Esophagus muscularis mucosa (tissue), 4 donors: ENCODE measurements around the gene S100A4. TPM values are rescaled to one million over a fixed set of nuclear protein-coding genes. Genes with fewer than 3 reads are reported as not detected.

Experiments used
- DNase-seq: peaks from one replicate; pipeline ENCODE4 v3.0.0-alpha.2; 2017; ENCODE audit errors: extremely low spot score
- H3K27ac ChIP-seq, 4 donors: fragments of 200-600 bp; sonication (generic); replicated peaks in 1 of 4; 1 replicate in 3 of 4; 2 replicates in 1 of 4; pipeline ENCODE4 v1.5.1; 2016 to 2019; ENCODE audit warnings: mild to moderate bottlenecking in 1 of 4
- H3K27me3 ChIP-seq, 4 donors: fragments of 200-600 bp; sonication (generic); one replicate each; pipeline versions ENCODE4 v1.5.1 to v1.6.0; 2016 to 2019
- H3K36me3 ChIP-seq, 4 donors: fragments of 200-600 bp; sonication (generic); one replicate each; pipeline ENCODE4 v1.5.1; 2016 to 2019
- H3K4me1 ChIP-seq, 4 donors: fragments of 200-600 bp; sonication (generic); one replicate each; pipeline ENCODE4 v1.5.1; 2016 to 2019
- H3K4me3 ChIP-seq, 4 donors: fragments of 200-600 bp; sonication (generic); 1 replicate in 2 of 4; 2 replicates in 2 of 4; pipeline ENCODE4 v1.5.1; 2016 to 2019; ENCODE audit warnings: mild to moderate bottlenecking in 4 of 4, moderate library complexity in 1 of 4
- H3K9me3 ChIP-seq, 4 donors: fragments of 200-600 bp; sonication (generic); 1 replicate in 3 of 4; 2 replicates in 1 of 4; pipeline ENCODE4 v1.5.1; 2016 to 2019
- EP300 ChIP-seq: sonication (generic); formaldehyde crosslinking; IDR thresholded peaks from one replicate; pipeline ENCODE4 v1.6.1; 2017; ENCODE audit warnings: antibody characterized with exemption
- POLR2A ChIP-seq: fragments of 450-650 bp; IDR thresholded peaks from one replicate; pipeline ENCODE4 v1.6.1; 2017; ENCODE audit warnings: antibody characterized with exemption, moderate library complexity, mild to moderate bottlenecking, low read depth
- POLR2AphosphoS5 ChIP-seq, 2 donors: sonication (generic); formaldehyde crosslinking; IDR thresholded peaks; one replicate each; pipeline ENCODE4 v1.6.1; 2017; ENCODE audit warnings: antibody characterized with exemption in 2 of 2
- WGBS: methylation state at CpG from one replicate; pipeline ENCODE4 v1.1.5; 2018; 5-methylcytosine and 5-hydroxymethylcytosine counted together
- intact Hi-C: fragments of 100-400 bp; cut with DNase I; formaldehyde crosslinking; loops from one replicate; pipeline ENCODE4 v1.15.1; 2023
- total RNA-seq, 4 donors: library from RNA; depleted of rRNA; stranded (reverse); fragments of >200 nt; gene quantifications; one replicate each; pipeline versions ENCODE4 v1.1.0 to v1.2.1, GENCODE V29; 2016
- TF ChIP-seq, protein P1 (sequence below), 3 experiments: fragments of 200-600 bp in 2 of 3; fragments of 450-650 bp in 1 of 3; sonication (generic) in 2 of 3; IDR thresholded peaks; one replicate each; pipeline ENCODE4 v1.5.1; 2017 to 2019; ENCODE audit warnings: antibody characterized with exemption in 3 of 3, mild to moderate bottlenecking in 2 of 3, moderate library complexity in 1 of 3

The S100A4 gene
- total RNA-seq, 4 donors from 2014 or later, result 154 to 362 (median 273) TPM

DNA sequence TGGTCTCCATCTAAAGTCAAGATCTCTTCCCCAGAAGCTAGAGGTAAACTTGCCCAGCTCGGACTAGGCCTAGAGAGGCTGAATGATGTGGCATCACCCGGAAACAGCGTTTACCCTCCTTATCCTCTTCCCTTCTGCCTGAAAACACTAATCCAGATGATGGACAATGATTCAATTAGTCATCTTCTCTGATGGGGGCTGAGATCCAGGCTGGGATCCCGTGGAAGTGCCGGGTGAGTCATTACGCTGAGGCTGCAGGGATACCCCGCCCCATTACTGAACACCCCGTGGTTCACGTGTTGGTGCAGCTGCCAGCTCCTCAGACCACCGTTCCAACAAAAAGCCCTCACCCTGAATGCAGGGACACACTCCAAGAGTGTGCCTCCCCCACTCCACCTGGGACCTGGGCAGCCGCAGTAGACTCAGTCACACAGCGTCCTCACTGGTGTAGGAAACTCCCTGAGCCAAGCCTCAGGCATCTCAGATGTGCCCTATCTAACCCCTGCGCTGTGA, 11.9 kb downstream of the S100A4 start:
- Histone ChIP-seq H3K36me3 (peaks cover 0 to 7% (median 3%) of the 10 kb centered on the region in 4 donors), H3K9me3 (no peaks in the 10 kb centered on the region), H3K27me3 (no peaks in the 10 kb centered on the region), H3K4me3 (peak overlapping the region; percentile 70 to 91 (median 85)), H3K4me1 (peaks cover 34 to 49% (median 47%) of the 10 kb centered on the region in 4 donors), H3K27ac (peak overlapping the region; percentile 96 to 99 (median 97))
- WGBS, result 39% methylated on average over 8 of the region's 13 CpGs
- TF ChIP-seq POLR2A (no peak), POLR2AphosphoS5 (IDR thresholded peaks at IDR 0.05) (peak; percentile 34 to 55), EP300 (no peak)
- TF ChIP-seq, protein P1, sequence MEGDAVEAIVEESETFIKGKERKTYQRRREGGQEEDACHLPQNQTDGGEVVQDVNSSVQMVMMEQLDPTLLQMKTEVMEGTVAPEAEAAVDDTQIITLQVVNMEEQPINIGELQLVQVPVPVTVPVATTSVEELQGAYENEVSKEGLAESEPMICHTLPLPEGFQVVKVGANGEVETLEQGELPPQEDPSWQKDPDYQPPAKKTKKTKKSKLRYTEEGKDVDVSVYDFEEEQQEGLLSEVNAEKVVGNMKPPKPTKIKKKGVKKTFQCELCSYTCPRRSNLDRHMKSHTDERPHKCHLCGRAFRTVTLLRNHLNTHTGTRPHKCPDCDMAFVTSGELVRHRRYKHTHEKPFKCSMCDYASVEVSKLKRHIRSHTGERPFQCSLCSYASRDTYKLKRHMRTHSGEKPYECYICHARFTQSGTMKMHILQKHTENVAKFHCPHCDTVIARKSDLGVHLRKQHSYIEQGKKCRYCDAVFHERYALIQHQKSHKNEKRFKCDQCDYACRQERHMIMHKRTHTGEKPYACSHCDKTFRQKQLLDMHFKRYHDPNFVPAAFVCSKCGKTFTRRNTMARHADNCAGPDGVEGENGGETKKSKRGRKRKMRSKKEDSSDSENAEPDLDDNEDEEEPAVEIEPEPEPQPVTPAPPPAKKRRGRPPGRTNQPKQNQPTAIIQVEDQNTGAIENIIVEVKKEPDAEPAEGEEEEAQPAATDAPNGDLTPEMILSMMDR (IDR thresholded peaks at IDR 0.05), result no peak
- no peak for DNase-seq
- intact Hi-C loops, result loop anchor here (1.0 to 5.0 kb wide), 2 partner anchors 35 to 84 kb away; partner anchors contain the start of gene S100A14

DNA sequence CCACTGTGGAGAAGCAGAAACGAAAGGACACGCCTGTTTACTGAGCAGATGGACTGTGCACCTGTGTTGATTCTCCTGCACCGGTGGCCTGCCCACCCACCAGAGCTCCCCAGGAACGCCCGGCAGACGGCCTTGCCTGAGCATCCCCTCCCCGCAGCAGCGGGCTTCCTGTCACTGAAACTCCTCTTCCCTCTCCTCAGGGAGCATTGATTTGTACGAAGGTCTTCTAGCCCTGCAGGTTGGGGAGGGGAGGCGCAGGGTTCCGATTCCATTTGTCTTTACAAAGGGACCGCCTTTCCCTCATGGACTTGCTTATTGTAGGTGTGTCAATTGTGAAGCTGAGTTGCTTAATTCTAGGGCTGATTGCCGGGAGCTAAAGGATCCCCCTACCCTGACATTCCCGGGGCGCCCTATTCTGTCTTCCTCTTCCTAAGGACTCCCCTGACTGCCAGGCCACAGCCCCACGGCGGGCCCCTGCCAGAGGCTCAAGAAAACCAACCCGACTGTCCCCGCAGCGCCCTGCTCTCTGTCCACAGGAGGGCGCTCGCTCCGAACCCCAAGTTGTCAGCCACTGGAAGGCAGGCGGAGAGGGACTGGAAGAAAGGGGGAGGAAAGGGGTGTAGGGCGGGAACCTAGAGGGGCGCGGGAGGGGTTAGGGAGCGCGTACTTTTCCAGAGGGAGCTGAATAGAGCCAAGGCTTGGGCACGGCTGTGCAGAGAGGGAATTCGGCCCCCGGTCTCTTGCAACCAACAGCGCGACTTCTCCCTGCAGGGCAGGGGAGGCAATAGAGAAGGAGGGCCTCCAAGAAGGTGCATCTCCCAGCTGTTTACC, 12.6 kb downstream of the S100A4 start:
- Histone ChIP-seq H3K36me3 (peaks cover 0 to 7% (median 3%) of the 10 kb centered on the region in 4 donors), H3K4me3 (peak overlapping the region; percentile 70 to 91 (median 85)), H3K4me1 (peaks cover 34 to 49% (median 47%) of the 10 kb centered on the region in 4 donors), H3K27me3 (no peaks in the 10 kb centered on the region), H3K9me3 (no peaks in the 10 kb centered on the region), H3K27ac (peak overlapping the region; percentile 96 to 99 (median 97))
- WGBS, result 29% methylated on average over 26 of the region's 34 CpGs
- DNase-seq, result peak; percentile 96
- TF ChIP-seq EP300 (no peak), POLR2AphosphoS5 (IDR thresholded peaks at IDR 0.05) (peak; percentile 27 to 85)
- TF ChIP-seq, protein P1 (IDR thresholded peaks at IDR 0.05), result peak; percentile 93 to 97 (median 95)
- intact Hi-C loops, result loop anchor here (1.0 to 5.0 kb wide), 2 partner anchors 35 to 84 kb away; partner anchors contain the start of gene S100A14

DNA sequence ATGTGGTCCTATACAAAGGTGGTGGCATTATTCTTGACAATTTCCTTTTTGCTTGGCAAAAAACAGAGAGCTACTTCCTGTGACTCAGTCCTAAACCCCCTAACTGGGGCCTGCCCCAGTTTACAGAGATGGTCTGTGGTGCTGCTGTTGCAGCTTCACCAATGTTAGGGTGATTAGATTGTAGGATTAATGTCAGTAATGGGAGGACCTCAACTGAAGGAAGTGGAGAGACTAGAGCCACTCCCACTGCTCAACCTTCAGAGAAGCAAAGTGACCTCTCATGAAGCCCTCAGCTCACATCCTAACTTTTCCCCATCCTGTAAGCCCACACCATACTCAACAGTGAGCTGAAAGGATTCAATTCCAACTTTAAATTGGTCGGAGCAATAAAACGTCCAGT, 13.4 kb downstream of the S100A4 start:
- H3K27ac ChIP-seq, result peak overlapping the region; percentile 96 to 99 (median 97)
- peaks cover 34 to 49% (median 47%) of the 10 kb centered on the region in 4 donors for H3K4me1 ChIP-seq
- TF ChIP-seq POLR2AphosphoS5 (IDR thresholded peaks at IDR 0.05), result no peak
- TF ChIP-seq, protein P1 (IDR thresholded peaks at IDR 0.05), result no peak
- no peak for TF ChIP-seq EP300
- TF ChIP-seq POLR2A, result no peak
- 76% methylated on average over 2 of the region's 2 CpGs for WGBS
- intact Hi-C loops, result loop anchor here (5.0 kb wide), 1 partner anchor 85 kb away; the partner anchor contains the start of gene S100A14
- peaks cover 0 to 7% (median 3%) of the 10 kb centered on the region in 4 donors for H3K36me3 ChIP-seq
- no peak for DNase-seq
- H3K4me3 ChIP-seq, result no peak overlapping the region
- no peaks in the 10 kb centered on the region for H3K27me3 ChIP-seq
- no peaks in the 10 kb centered on the region for H3K9me3 ChIP-seq

DNA sequence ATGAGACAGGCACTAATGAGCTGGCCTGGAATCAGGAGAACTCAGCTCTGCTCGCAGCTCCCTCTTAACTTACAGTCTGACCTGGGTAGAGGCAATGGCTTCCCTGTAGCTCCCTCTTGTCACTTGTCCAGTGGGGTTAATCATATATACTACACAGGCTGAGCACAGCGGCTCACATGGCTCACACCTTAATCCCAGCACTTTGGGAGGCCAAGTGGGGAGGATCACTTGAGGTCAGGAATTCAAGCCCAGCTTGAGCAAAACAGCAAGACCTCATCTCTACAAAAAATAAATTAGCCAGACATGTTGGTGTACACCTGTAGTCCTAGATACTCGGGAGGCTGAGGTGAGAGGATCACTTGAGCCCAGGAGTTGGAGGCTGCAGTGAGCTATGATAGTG, 14.0 kb downstream of the S100A4 start:
- Histone ChIP-seq H3K27ac (peak overlapping the region in 2 of 4 donors; percentile 96 to 99), H3K9me3 (no peaks in the 10 kb centered on the region), H3K4me3 (no peak overlapping the region), H3K4me1 (peaks cover 31 to 46% (median 43%) of the 10 kb centered on the region in 4 donors), H3K36me3 (peaks cover 0 to 7% (median 3%) of the 10 kb centered on the region in 4 donors), H3K27me3 (no peaks in the 10 kb centered on the region)
- WGBS, result 94% methylated on average over 3 of the region's 3 CpGs
- no peak for DNase-seq
- no peak for TF ChIP-seq EP300
- TF ChIP-seq, protein P1 (IDR thresholded peaks at IDR 0.05), result no peak
- TF ChIP-seq POLR2AphosphoS5 (IDR thresholded peaks at IDR 0.05), result no peak
- TF ChIP-seq POLR2A, result no peak
- intact Hi-C loops, result loop anchor here (2.0 to 5.0 kb wide), 2 partner anchors 19 to 86 kb away; partner anchors contain the start of gene S100A14
